WTC11 (cell line): ENCODE data around the gene HENMT1.

ENCODE experiments used
- CREM ChIP-seq: sonication (generic); formaldehyde crosslinking; IDR thresholded peaks from 2 replicates; pipeline ENCODE4 v1.8.1; 2022; ENCODE audit warnings: mild to moderate bottlenecking, missing genetic modification reagents, moderate library complexity
- RELA ChIP-seq: sonication (generic); formaldehyde crosslinking; IDR thresholded peaks from 2 replicates; pipeline ENCODE4 v1.8.1; 2022; ENCODE audit warnings: missing genetic modification reagents, mild to moderate bottlenecking, borderline replicate concordance
- ZNF317 ChIP-seq: sonication (generic); formaldehyde crosslinking; IDR thresholded peaks from 2 replicates; pipeline ENCODE4 v1.8.1; 2023; ENCODE audit warnings: low read depth, mild to moderate bottlenecking, moderate library complexity, missing genetic modification reagents, borderline replicate concordance
- TF ChIP-seq, protein P1 (sequence below): fragments of 200-600 bp; IDR thresholded peaks from 2 replicates; pipeline ENCODE4 v1.8.0; 2022; ENCODE audit warnings: antibody characterized with exemption
- TF ChIP-seq, protein P2 (sequence below): sonication (generic); formaldehyde crosslinking; IDR thresholded peaks from 2 replicates; pipeline ENCODE4 v1.8.0; 2023; ENCODE audit warnings: missing genetic modification reagents

DNA sequence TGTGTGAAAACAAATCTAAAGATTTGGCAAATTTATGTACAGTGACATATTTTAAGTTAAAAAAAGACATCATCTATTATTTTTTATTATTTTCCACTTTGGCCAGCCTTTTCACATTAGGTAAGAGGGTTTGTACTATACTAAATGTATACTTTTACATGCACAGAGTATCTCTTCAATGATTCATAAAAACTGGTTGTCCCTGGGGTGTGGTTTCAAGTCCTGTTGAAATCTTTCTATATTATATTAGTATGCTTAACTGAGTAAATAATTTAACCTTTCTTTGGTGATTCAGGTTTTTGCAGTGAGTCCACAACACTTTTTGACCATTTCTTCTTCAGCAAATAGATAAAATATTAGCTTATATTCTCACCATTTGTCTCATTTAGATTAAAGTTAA lies 55.3 kb downstream of the HENMT1 start:
- TF ChIP-seq CREM (CRISPR knock-in tag) (no peak), RELA (no peak), ZNF317 (CRISPR knock-in tag) (no peak)
- TF ChIP-seq, protein P1, sequence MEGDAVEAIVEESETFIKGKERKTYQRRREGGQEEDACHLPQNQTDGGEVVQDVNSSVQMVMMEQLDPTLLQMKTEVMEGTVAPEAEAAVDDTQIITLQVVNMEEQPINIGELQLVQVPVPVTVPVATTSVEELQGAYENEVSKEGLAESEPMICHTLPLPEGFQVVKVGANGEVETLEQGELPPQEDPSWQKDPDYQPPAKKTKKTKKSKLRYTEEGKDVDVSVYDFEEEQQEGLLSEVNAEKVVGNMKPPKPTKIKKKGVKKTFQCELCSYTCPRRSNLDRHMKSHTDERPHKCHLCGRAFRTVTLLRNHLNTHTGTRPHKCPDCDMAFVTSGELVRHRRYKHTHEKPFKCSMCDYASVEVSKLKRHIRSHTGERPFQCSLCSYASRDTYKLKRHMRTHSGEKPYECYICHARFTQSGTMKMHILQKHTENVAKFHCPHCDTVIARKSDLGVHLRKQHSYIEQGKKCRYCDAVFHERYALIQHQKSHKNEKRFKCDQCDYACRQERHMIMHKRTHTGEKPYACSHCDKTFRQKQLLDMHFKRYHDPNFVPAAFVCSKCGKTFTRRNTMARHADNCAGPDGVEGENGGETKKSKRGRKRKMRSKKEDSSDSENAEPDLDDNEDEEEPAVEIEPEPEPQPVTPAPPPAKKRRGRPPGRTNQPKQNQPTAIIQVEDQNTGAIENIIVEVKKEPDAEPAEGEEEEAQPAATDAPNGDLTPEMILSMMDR: no peak
- TF ChIP-seq, protein P2, sequence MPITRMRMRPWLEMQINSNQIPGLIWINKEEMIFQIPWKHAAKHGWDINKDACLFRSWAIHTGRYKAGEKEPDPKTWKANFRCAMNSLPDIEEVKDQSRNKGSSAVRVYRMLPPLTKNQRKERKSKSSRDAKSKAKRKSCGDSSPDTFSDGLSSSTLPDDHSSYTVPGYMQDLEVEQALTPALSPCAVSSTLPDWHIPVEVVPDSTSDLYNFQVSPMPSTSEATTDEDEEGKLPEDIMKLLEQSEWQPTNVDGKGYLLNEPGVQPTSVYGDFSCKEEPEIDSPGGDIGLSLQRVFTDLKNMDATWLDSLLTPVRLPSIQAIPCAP (CRISPR knock-in tag): no peak
